Measurements from ENCODE around the gene PTPN23.
"Not testable (repeated sequence)": the region's sequence is repeated elsewhere in the genome, so short reads cannot be mapped to it uniquely, and the experiment has no call there.

PTPN23 gene, protein sequence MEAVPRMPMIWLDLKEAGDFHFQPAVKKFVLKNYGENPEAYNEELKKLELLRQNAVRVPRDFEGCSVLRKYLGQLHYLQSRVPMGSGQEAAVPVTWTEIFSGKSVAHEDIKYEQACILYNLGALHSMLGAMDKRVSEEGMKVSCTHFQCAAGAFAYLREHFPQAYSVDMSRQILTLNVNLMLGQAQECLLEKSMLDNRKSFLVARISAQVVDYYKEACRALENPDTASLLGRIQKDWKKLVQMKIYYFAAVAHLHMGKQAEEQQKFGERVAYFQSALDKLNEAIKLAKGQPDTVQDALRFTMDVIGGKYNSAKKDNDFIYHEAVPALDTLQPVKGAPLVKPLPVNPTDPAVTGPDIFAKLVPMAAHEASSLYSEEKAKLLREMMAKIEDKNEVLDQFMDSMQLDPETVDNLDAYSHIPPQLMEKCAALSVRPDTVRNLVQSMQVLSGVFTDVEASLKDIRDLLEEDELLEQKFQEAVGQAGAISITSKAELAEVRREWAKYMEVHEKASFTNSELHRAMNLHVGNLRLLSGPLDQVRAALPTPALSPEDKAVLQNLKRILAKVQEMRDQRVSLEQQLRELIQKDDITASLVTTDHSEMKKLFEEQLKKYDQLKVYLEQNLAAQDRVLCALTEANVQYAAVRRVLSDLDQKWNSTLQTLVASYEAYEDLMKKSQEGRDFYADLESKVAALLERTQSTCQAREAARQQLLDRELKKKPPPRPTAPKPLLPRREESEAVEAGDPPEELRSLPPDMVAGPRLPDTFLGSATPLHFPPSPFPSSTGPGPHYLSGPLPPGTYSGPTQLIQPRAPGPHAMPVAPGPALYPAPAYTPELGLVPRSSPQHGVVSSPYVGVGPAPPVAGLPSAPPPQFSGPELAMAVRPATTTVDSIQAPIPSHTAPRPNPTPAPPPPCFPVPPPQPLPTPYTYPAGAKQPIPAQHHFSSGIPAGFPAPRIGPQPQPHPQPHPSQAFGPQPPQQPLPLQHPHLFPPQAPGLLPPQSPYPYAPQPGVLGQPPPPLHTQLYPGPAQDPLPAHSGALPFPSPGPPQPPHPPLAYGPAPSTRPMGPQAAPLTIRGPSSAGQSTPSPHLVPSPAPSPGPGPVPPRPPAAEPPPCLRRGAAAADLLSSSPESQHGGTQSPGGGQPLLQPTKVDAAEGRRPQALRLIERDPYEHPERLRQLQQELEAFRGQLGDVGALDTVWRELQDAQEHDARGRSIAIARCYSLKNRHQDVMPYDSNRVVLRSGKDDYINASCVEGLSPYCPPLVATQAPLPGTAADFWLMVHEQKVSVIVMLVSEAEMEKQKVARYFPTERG (N-terminal part only)

GRCh38 chr3:47380601-47381316 lies at the start of gene PTPN23:
Gene PTPN23, plus strand, starts transcription at chr3:47381021. Its CDS starts 76 bp downstream, at chr3:47381097.
- peak; percentile 97 for DNase-seq (ENCODE audit: low read depth in 2 of 2)

GRCh38 chr3:47333907-47334306 lies 46.9 kb upstream of the PTPN23 start:
- no peak for DNase-seq (ENCODE audit: low read depth in 2 of 2)

DNA sequence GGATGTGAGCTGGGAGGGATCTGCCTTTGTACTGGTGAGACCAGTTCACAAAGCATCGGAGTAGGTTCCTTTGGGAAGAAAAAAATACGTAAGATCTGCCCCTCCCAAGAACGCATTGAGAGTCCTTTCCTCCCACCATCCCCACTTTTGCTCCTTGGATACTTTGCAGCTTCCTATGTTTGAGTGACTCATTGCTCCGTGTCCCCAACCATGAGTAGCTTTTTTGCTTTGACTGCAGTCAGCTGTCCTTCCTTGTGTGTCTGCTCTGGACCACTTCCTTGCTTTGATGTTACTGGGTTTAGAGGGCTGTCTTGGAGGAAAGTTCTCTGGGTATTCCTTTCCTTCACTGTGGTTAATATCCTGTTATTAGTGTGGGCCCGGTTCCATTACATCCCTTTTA lies 43.2 kb upstream of the PTPN23 start:
- no peak for DNase-seq (ENCODE audit: low read depth in 2 of 2)

GRCh38 chr3:47339951-47340350 lies 40.9 kb upstream of the PTPN23 start:
- DNase-seq (ENCODE audit: low read depth in 2 of 2) = no peak

GRCh38 chr3:47340866-47341265 lies 40.0 kb upstream of the PTPN23 start:
- no peak for DNase-seq (ENCODE audit: low read depth in 2 of 2)

- no peak for DNase-seq (ENCODE audit: low read depth in 2 of 2)
These were observed 38.7 kb upstream of the PTPN23 start for GRCh38 chr3:47342151-47342550.

DNA sequence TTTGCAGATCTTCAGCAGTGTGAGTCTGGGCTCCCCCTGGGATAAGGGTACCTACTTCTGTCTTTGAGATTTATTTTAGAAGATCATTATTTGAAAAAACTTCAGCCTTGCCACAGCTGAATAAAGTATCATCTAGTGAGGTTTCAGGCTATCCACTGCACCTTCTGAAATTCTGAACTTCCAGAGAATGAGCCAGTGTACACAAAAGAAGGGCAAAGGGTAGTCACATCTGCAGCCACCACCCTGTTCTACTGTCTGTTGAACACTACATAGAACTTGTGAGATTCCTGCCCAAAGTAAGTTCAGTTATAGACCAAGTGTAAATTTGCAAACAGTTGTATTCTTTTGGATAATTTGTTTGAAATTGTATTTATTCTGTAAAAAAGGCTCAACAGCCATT lies 38.0 kb upstream of the PTPN23 start:
- DNase-seq (ENCODE audit: low read depth in 2 of 2) = no peak

GRCh38 chr3:47343471-47343971 lies 37.3 kb upstream of the PTPN23 start:
- DNase-seq (ENCODE audit: low read depth in 2 of 2) = no peak

DNA sequence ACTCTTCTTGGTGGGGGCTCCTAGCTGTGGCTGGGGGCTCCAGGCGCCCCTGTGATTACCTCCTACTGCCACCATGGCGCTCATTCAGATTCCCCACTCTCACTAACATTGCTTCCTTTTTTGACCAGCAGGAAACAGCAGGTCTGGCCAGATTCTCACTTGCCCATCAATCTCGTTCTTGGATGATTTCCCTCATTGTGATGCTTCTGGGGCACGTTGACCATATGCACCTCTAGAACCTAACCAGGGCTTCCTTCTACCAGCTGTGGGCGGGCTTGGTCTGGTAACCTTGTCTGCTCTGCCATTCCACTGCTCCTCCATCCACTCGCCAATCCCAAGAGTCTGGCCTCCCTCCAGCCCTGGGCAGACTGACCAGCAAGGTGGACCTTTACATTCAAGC lies 35.9 kb upstream of the PTPN23 start:
- no peak for DNase-seq (ENCODE audit: low read depth in 2 of 2)

GRCh38 chr3:47347217-47347801 lies 33.5 kb upstream of the PTPN23 start:
- DNase-seq (ENCODE audit: low read depth in 2 of 2) = no peak

DNA sequence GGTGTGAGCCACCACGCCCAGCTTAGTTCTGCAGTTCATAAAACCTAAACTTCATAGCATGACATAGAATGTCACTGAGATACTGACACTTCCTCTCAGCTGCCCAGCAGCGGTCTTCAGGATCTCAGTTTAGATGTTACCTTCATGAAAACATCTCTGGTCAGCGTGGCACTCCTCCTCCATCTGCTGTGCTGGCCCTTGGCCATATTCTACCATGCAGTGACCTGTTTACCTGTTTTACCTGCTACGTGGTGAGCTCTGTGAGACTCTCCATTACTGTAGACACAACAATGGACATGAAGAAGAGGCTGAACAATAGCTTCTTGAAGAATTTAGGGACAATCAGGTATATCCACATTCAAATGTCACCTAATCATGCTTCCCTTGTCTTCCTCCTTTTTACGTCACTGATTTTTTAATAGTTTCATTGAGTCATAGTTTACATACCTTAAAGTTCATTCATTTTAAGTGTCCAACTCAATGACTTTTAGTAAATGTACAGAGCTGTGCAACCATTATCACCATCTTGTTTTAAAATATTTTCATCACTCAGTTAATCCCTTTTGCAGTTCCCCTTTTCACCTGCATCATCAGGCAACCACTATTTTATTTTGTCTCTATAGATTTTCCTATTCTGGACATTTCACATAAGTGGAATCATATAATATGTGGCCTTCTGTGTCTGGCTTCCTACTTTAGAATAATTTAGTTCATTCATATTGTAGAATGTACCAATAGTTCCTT lies 32.2 kb upstream of the PTPN23 start:
- no peak for DNase-seq (ENCODE audit: low read depth in 2 of 2)

DNA sequence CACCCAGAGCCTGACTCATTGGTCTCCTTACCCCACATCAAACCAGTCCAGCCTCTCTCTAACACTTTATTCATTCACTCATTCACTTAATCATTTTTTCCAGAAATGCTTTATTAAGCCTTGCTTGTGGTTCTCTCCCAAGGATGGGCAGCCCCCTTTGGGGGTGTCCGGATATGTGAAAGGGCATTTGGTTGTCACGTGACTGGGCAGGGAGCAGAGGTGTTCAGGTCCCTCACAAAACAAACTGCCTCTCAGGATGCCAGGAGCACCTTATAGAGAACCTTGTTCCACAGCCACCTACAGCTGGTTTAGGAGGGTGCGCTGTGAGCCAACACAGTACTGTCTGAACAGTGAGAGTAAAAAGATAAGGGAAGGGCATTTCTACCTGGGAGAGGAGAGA lies 25.8 kb upstream of the PTPN23 start:
- no peak for DNase-seq (ENCODE audit: low read depth in 2 of 2)

DNA sequence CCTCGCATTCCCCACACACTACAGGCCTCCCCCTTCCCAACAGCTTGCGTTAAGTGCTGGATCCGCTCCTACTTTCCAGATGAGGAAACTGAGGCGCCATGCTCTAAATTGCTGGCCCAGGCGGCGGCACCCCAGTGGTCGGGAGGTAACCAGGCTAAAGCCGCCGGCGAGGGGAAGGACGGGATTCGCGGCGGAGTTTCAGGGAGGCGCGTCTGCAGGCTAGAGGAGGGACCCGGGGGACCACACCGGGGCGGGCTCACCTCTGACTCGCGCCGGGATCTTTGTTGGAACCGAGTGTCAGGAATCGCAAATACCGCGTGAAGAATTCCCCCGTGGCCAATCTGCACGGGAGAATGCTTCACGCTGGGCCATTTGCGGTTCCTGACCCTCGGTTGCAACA lies 24.6 kb upstream of the PTPN23 start:
- no peak for DNase-seq (ENCODE audit: low read depth in 2 of 2)

DNA sequence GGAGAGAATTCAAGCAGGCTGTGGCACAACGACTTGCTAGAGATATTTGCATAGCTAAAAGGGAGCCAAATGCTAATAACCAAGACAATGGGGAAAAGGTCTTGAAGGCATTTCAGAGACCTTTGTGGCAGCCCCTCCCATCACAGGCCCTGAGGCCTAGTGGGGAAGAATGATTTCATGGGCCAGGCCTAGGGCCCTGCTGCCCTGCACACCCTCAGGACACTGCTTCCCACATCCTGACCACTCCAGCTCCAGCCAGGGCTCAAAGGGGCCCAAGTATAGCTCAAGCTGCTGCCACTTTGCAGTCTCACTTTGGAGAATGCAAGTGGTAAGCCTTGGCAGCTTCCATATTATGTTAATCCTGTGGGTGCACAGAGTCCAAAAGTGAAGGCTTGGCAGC lies 21.5 kb upstream of the PTPN23 start:
- no peak for DNase-seq (ENCODE audit: low read depth in 2 of 2)

- DNase-seq (ENCODE audit: low read depth in 2 of 2) = not testable (repeated sequence)
These were observed 20.7 kb upstream of the PTPN23 start for GRCh38 chr3:47360110-47360517.

- DNase-seq (ENCODE audit: low read depth in 2 of 2) = no peak
These were observed 18.1 kb upstream of the PTPN23 start for GRCh38 chr3:47362701-47363100.

GRCh38 chr3:47365213-47366153 lies 15.3 kb upstream of the PTPN23 start:
- no peak for DNase-seq (ENCODE audit: low read depth in 2 of 2)

DNA sequence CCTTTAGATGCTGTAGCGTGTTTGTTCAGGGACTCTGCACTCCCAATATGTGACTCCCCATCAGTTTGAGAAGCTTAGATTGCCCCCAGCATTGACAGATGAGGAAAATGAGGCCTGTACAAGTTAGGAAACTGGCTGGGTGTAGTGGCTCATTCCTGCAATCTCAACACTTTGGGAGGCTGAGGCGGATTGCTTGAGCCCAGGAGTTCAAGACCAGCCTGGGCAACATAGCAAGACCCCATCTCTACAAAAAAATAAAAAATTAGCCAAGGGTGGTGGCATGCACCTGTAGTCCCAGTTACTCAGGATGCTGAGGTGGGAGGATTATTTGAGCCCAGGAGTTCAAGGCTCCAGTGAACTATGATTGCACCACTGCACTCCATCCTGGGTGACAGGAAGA lies 14.0 kb upstream of the PTPN23 start:
- DNase-seq (ENCODE audit: low read depth in 2 of 2) = no peak

- no peak for DNase-seq (ENCODE audit: low read depth in 2 of 2)
These were observed 13.2 kb upstream of the PTPN23 start for GRCh38 chr3:47367631-47368030.

Measured in stimulated activated CD8-positive, alpha-beta memory T cell treated with anti-CD3 and anti-CD28 coated beads, Interleukin-2, amount 100 ng/mL, for 48 hours (primary cell).